ENCODE measurements around the gene ZNF319.
"Not testable (repeated sequence)": the region's sequence is repeated elsewhere in the genome, so short reads cannot be mapped to it uniquely, and the experiment has no call there.

Gene ZNF319

DNA sequence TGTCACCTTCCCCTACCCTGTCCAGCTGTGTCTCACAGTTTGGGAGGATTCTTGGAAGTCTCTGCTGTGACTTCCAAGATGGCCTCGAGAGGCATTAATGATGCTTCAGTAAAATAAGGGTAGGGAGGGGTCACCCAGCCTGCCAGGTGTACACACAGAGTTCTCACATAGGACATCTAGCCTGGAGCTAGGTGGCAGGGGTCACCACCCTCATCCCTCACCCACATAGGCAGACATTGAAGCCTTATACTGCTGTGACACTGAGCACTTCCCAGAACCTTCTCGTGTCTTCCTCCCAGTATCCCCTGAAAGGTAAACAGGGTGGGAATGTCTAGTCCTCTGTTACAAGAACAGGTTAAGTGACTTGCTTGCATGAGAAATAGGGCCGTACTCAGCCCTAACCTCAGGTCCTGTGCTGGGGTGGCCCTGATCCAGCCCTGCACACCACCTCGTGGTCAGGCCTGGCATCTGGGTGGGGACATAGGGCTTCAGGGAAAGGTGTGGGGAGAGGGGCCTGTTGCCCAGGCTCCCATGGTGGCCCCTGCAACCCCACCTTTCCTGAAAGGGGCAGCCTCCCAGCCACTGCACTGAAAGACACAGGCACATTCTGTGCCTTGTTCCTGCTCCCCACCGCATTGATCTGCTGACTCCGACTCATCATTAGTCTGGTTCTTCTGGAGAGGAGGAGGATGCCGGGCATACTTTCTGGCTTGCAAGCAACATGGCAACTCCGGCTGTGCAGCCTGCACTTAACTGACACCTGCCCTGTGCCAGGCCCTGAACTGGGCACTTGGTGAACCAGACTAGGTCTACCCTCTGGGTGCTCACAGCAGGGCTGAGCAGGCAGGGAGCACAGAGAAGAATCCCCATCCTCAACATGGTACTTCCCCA lies 21.4 kb upstream of the ZNF319 start:
- no peak for DNase-seq (ENCODE audit: low read depth in 2 of 2)

DNA sequence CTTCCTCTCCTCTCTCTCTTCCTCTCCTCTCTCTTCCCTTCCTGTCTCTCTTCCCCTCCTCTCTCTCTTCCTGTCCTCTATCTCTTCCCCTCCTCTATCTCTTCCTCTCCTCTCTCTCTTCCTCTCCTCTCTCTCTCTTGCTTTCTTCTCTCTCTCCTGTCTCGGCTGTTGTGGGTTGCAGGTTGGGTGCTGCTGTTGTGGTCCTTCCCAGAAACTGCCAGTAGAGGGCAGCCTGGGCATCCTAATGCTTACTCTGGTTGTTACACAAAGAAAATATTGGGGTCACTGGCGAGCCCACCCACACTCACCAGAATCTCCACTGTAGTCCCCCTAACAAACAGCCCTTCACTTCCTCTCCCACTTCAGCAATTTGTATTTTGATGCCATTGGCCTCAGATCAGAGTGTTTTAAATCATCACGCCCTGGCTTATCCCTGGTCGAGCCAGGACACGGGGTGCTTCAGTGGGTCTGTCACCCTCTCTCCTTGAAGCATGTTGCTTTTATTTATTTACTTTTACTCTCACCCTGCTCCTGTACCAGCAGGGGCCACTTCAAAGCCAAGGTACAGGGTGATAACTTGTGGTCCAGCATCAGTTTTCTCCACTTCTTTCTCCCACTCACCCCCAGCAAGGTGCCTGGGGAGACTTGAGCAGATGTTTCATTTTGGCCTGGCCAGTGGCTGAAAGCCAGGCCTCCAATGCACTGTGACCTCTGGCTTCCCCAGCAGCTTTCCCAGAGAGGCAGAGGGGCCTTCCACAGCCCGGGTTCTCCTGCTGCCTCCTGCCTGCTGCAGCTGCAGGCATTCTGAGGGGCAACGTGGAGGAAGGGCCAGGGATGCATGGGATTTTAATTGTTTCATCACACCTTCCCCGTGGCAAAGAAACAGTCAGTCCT lies 20.4 kb upstream of the ZNF319 start:
- peak in 1 of 2 donors; percentile 49 for DNase-seq (ENCODE audit: low read depth in 2 of 2)

DNA sequence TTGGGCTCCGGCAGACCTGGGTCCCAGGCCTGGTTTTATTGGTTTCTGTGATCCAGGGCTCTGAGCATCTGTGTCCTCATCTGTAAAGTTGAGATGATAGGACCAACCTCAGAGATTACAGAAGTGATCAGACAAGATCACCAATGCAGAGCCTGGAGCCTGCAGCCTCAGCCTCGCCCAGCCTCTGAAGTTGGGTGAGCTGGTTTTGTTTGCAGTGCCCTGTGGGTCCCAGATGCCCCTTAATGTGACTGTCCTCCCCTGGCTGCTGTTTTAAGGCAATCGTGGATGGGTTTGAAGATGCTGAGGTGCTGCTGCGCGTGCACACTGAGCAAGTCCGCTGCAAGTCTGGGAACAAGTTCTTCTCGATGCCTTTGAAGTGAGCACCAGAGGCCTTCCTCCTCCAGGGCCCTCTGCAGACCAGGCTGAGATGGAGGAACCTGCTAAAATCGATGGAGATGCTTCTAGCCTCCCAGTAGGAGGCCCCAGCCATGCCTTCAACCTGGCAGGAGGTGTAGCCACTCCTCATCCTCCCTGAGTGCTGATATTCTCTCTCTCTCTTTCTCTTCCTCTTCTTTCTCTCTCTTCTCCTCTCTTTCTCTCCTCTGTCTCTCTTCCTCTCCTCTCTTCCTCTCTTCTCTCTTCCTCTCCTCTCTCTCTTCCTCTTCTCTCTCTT lies 19.5 kb upstream of the ZNF319 start:
- DNase-seq (ENCODE audit: low read depth in 2 of 2) = no peak

DNA sequence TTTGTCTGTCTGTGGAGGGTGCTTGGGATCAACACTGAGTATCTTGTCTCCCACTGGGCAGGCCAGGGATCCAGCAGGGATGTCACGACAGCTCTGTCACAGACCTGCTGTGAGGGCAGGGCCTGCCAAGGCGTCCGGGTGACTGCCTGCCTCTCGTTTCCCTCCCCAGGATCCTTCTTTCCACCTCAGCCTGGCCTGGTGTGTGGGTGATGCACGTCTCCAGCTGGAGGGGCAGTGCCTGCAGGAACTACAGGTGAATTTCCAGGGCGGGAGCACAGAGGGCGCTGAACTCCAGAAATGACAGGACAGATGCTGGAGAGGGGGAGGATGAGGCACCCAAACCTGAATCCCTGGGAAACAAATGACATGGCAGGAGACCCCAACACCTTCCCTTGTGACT lies 18.3 kb upstream of the ZNF319 start:
- no peak for DNase-seq (ENCODE audit: low read depth in 2 of 2)

DNA sequence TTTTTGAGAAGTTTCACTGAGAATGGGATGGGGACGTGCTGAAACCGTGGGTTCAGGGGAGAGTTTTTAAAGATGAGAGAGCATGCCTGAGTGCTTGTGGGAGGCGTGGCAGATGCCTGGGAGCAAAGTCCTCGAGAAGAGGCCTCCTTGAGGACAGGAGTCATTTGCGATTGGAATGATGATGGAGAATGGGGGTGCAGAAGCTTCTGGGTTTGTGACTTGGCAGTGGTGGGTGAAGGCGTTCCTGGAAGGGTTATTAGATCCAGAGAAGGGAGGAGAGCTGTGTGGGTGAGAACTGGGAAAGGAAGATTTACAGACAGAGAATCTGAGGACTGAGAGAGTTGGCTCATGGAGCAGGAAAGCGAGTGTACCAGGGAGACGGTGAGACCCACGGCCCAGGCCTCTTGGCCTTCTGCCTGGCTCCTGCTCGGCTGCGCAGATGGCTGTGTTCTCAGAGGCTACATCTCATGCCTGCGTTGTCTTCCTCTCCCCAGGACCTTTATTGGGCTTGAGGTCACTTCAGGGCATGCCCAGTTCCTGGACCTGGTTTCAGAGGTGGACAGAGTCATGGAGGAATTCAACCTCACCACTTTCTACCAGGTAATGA lies 16.5 kb upstream of the ZNF319 start:
- no peak for DNase-seq (ENCODE audit: low read depth in 2 of 2)

DNA sequence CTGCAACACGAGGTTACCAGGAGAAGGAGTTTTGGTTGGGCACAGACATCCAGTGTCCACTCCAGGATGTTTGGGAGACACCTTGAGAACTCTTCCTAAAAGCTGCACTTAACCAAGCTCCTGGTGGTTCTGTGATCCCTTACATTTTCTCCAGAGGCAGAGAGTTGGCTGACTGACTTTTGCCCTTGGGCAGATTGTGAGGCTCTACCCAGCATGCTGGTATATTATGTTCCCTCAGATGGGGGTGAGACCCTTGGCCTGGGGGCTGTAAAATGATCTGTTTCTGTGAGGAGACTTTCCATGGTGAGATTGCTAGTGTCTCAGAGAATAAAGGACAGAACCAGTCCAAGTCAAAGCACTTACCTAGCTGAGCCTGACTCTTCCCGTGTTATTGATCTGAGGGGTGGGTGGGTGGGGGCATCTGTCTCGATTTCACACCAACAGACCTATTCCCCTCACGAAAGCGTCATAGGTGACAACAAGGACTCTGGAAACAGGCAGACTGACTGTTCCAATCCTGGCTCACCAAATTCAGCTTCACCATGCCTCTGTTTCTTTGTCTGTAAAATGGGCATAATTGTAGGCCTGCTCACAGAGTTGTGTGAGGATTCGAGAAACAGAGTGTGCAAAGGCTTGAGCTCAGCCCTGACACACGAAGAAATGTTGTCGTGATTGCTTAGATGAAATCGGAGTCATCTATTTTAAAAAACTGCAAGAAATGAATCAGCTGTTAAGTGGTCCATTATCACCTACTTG lies 12.9 kb upstream of the ZNF319 start:
- DNase-seq (ENCODE audit: low read depth in 2 of 2) = no peak

DNA sequence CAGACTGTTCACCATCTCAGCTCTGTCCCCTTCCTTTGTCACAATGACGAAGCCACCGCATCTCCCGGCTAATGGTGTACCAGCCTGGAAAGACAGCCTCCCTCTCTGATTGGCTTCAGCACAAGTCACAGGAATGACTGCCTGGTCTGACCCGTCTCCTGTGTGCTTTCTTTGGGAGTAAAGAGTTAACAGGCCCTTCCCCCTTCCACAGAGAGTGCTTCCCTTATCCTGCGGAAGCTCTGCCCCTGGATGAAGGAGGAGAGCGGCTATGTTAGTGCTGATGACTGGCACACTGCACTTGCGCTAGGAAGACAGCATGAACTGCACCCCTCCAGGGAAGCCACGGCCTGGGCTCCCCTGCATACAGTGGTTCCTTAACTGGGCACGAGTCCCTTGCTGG lies 12.0 kb upstream of the ZNF319 start:
- DNase-seq (ENCODE audit: low read depth in 2 of 2) = no peak

DNA sequence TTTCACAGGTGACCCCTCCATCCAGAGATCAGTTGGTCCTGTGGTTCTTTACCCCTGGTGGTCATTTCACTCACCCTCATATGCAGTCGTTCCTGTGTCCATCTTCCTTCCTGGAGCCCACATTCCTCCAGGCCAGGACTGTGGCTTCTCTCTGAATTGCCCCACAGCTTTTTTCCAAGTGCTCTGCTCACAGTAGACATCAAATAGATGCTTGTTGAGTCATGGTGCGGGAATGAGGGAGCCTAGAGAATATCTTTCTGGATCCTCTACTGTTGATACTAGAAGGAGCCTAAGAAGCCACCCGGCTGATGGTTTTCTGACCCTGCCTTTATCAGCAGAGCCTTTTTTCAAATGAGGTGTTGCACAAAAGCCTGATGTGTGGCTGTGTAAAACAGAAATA lies 11.2 kb upstream of the ZNF319 start:
- DNase-seq (ENCODE audit: low read depth in 2 of 2) = no peak

DNA sequence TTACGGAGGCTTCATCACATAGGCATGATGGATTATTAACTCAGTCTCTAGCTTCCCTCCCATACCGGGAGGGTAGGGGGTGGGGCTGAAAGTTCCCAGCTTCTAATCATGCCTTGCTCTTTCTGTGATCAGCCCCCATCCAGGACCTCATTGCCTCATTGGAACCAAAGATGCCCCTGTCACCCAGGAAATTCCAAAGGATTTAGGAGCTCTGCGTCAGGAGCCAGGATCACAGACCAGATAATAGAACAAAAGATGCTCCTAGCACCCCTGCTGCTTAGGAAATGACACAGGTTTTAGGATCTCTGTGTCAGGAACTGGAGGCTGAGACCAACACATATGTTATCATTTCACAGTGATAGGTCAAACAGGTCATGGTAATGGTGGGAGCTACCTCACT lies 10.4 kb upstream of the ZNF319 start:
- DNase-seq (ENCODE audit: low read depth in 2 of 2) = no peak

DNA sequence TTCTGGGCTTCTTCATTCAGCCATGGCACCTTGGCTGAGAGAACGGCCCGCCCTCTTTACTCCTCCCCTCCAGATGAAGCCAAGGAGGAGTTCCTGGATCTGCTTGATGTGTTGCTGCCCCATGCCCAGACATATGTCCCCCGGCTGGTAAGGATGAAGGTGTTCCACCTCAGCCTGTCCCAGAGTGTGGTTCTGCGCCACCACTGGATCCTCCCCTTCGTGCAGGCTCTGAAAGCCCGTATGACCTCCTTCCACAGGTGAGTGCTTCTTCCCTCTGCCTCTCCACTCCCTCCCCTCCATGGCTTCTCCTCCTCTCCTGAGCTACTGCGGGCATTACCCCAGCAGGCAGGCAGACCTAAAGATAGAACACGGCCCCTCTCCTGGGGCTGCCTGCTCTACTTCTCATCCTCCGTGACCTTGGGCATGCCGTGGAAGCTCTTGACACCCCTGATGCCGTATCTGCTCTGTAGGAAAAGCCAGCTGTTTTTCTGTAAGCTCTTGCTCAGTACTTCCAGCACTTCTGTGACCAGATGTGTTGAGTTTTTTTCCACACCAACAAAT lies 9.5 kb upstream of the ZNF319 start:
- no peak for DNase-seq (ENCODE audit: low read depth in 2 of 2)

DNA sequence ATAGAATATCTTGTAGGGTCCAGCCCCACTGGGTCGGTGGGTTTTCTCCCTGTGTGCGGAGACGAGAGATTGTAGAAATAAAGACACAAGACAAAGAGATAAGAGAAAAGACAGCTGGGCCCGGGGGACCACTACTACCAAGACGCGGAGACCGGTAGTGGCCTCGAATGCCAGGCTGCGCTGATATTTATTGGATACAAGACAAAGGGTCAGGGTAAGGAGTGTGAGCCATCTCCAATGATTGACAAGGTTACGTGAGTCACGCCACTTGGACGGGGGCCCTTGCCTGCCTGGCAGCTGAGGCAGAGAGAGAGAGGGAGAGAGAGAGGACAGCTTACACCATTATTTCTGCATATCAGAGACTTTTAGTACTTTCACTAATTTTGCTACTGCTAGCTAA lies 4.3 kb upstream of the ZNF319 start:
- DNase-seq (ENCODE audit: low read depth in 2 of 2) = not testable (repeated sequence)

DNA sequence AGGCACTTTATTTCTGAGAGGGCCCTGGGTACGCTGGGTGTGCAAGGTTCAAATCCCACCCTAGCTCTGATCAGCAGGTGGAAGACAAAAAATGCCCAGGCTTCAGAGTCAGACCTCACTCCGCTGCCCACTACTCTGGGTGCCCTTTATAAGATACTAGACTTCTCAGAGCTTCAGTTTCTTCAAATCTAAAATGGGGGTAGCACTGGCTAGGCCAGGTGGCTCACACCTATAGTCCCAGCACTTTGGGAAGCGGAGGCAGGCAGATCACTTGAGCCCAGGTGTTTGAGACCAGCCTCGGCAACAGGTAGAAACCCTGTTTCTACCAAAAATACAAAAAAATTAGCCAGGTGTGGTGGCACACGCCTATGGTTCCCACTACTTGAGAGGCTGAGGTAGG lies 2.5 kb upstream of the ZNF319 start:
- DNase-seq (ENCODE audit: low read depth in 2 of 2) = no peak

DNA sequence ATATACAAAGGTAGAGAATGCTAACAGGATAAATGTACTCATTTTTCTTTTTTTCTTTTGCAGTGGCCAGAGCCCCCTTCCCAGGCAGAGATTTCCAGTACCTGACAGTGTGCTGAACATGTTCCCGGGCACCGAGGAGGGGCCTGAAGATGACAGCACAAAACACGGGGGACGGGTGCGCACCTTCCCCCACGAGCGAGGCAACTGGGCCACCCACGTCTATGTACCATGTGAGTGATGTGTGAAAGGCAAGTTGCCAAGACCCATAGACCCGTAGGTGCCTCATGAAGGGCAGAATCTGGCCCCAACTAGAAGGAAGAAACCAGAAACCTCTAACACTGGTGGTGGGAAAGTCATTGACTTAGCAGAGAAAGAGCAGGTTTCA lies 1.9 kb upstream of the ZNF319 start:
- DNase-seq (ENCODE audit: low read depth in 2 of 2) = no peak

DNA sequence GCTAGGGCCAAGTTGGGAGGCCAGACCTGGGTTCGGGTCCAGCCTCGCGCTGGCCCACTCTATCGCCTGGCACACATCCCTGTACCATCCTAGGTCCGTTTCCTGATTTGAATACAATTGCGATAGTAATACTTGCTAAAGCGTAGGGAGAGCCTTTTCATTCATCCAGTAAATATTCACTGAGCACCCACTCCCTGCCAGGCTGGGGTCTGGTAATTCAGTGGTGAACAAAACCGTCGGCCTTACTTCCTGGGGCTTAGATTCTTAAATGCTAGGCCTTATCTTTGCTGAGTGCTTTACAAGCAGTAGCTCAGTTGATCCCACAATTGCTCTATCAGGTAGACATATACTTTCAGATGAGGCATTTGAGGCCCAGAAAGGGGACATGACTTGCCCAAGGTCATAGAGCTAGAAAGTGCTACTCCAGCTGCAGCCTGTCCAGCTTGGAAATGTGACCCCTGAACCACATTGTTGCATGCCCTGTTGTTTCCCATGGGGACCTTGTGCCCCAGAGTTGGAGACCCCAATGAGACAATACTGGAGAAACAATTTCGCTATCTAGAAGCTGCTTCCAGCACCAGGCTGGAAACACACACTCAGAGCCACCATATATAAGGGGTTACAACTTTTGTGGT lies 1.4 kb upstream of the ZNF319 start:
- DNase-seq (ENCODE audit: low read depth in 2 of 2) = no peak

DNA sequence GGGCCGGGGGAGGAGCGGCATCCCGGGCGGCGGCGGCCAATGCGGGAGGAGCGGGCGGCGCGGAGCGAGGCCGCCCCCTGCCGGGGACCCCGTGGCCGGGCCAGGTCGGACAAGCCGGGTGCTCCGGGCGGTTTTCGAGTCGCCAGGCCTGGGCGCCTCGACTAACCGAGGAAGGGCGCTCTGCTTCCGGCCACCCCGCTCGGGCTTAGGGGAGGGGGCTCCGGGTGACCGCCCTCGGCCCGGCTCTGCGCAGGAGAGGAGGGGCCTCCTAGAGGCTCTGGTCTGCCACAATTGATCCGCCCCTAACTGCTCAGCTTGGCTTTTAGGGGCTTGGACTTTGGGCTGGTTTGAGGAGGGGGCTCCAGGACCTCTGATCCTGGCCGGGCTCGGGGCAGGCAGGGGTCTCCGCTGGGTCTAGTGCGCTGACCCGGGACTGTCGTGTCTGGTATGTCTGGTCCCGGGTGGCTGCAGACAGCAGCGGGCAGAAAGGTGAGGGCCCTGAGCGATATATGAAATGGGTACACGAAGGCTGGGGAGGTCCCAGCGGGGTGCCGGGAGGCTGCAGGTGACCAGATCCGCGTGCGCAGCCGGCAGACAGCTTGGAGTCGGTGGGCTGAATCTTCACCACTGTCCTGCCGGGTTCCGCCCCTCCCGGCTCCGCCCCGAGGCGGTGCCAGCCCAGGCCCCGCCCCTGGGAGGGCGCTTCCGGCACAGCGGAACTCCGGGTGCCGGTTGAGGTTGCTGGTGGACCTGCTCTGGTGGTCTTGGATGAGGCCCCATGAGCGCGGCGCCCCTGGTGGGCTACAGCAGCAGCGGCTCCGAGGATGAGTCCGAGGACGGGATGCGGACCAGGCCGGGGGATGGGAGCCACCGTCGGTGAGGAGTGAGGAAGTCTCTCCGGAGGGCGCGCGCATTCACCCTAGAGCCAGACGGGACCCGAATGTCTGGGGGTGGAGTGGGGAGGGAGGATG lies 519 bp upstream of the ZNF319 start, which contains the start of gene USB1:
Gene USB1 (plus strand): TSS at position 702 of the 971 bp plus-strand sequence. CDS start 77 bp downstream, at position 779.
- DNase-seq (ENCODE audit: low read depth in 2 of 2) = peak; percentile 75 to 81

DNA sequence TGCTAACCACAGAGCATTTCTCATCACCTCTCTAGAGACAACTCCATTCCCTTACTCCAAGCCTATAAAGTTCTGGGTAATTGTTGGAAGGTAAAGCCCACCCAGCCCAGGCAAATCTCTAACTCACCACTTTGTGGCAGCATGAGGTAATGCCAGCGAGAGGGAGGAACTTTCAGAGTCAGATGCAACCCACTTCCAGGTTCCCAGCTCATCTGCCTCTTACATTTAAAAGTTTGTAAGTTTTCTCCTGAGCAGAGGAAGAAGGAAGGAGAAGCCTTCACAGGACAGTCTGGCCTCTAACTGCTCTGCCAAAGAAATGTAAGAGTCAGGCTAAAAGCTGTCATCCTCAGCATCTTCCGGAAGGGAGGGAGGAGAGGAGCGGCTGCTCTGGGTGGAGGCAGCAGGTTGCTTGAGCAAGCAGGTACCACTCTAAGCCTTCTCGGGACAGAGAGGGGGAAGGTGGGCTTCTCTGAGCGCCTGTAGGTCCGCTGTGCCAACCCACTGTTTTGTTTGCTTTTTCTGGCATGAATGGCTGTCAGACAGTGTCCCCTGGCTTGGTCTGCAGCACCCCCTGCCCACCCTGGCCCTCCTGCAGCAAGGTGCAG lies 1.0 kb downstream of the ZNF319 start:
- DNase-seq (ENCODE audit: low read depth in 2 of 2) = no peak

DNA sequence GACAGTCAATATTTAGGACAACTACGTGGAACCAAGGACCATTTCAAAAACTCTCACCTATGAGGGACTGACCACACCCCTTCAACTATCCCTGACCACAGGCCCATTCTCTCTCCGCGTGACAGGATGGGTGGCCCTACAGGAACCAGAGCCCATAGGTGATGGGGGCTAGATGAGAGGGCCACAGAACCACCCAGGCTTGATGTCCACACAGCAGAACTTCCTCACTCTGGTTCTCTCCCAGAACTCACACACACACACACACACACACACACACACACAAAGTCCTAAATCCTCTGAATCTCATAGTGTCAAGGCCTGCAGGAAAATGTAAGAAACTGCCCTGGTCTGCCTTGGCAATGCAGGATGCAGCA lies 1.5 kb downstream of the ZNF319 start:
- no peak for DNase-seq (ENCODE audit: low read depth in 2 of 2)

DNA sequence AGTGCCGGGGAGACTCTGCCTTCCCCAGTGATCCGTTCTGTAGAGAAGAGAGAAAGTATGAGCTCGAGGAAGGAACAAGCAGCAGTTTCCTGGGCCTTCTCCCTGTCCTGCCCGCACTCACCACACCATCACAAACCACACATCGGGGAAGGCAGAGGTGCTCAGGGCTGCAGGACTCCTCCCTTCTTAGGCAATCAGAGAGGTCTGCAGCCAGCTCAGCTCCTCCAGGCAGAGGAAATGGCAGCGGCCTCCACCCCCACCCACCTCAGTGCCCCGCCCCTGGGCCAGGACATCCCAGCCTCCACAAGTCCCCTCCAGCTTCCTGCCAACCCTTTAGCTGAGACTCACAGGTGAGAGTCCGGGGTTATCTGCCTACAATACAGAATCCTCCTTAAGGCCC lies 2.0 kb downstream of the ZNF319 start:
- DNase-seq (ENCODE audit: low read depth in 2 of 2) = peak; percentile 45 to 60

All from stimulated activated CD8-positive, alpha-beta memory T cell treated with anti-CD3 and anti-CD28 coated beads, Interleukin-2, amount 100 ng/mL, for 48 hours (primary cell).